B cell (primary cell): ENCODE measurements around the gene TEC. TPM values are rescaled to one million over a fixed set of nuclear protein-coding genes. Genes with fewer than 3 reads are reported as not detected.

Experiments
- ATAC-seq: fragments of 200-7000 bp; cut with Tn5 transposase; one replicate; pipeline ENCODE4 v1.10.0; 2021; ENCODE audit warnings: low read depth, mild to moderate bottlenecking, moderate number of reproducible peaks, moderate library complexity
- CTCF ChIA-PET: fragments of 350-600 bp; sonication (Branson Sonifier 250); formaldehyde crosslinking; loops from one replicate; lab custom pipeline; 2021; ENCODE audit warnings: antibody characterized with exemption, inconsistent platforms; lab: Charles Lee
- POLR2A ChIA-PET: fragments of 350-600 bp; sonication (Branson Sonifier 250); formaldehyde crosslinking; loops from one replicate; lab custom pipeline; 2021; ENCODE audit warnings: antibody characterized with exemption; lab: Charles Lee
- DNase-seq: peaks from one replicate; pipeline ENCODE4 v3.0.0; 2013
- H2AFZ ChIP-seq: 2 replicates; pipeline ENCODE4 v1.6.1; 2012; ENCODE audit warnings: mild to moderate bottlenecking, low read depth, low read length; ENCODE audit not compliant: insufficient read depth, poor library complexity, severe bottlenecking
- H3K27ac ChIP-seq, 2 donors: 1 replicate in 1 of 2; 2 replicates in 1 of 2; pipeline ENCODE4 v1.5.1; 2012 to 2013; ENCODE audit warnings: low read length in 2 of 2, mild to moderate bottlenecking in 2 of 2, moderate library complexity in 1 of 2
- H3K27me3 ChIP-seq, 4 experiments: fragments of 200-600 bp in 1 of 4; sonication (generic) in 1 of 4; replicated peaks in 1 of 4; 1 replicate in 2 of 4; 2 replicates in 2 of 4; pipeline versions ENCODE4 v1.6.1 to v1.7.0; 2013 to 2016; ENCODE audit warnings: low read length in 3 of 4, mild to moderate bottlenecking in 2 of 4, mixed read lengths in 1 of 4, moderate library complexity in 1 of 4; ENCODE audit not compliant: insufficient read depth in 4 of 4, control insufficient read depth in 3 of 4; ENCODE audit errors: control extremely low read depth in 1 of 4
- H3K36me3 ChIP-seq, 2 experiments: replicated peaks in 1 of 2; 1 replicate in 1 of 2; 2 replicates in 1 of 2; pipeline versions ENCODE4 v1.6.1 to v1.7.1; 2013; ENCODE audit warnings: low read length in 1 of 2; ENCODE audit not compliant: insufficient read depth in 2 of 2, control insufficient read depth in 1 of 2; ENCODE audit errors: control extremely low read depth in 1 of 2, extremely low read depth in 1 of 2
- H3K4me1 ChIP-seq, 2 donors: fragments of 200-600 bp in 1 of 2; sonication (generic) in 1 of 2; 1 replicate in 1 of 2; 2 replicates in 1 of 2; pipeline versions ENCODE4 v1.5.1 to v1.6.1; 2013 to 2017; ENCODE audit warnings: low read length in 2 of 2; ENCODE audit not compliant: control insufficient read depth in 2 of 2, insufficient read depth in 2 of 2
- H3K4me2 ChIP-seq: replicated peaks from 2 replicates; pipeline ENCODE3; 2012; ENCODE audit warnings: mild to moderate bottlenecking, low read depth, low read length; ENCODE audit not compliant: poor library complexity, severe bottlenecking
- H3K4me3 ChIP-seq, 5 experiments: fragments of 200-600 bp in 1 of 5; sonication (generic) in 1 of 5; 1 replicate in 3 of 5; 2 replicates in 2 of 5; pipeline versions ENCODE4 v1.5.1 to v1.7.0; 2011 to 2016; ENCODE audit warnings: low read length in 4 of 5, mild to moderate bottlenecking in 4 of 5, low read depth in 2 of 5, control low read depth in 1 of 5, moderate library complexity in 1 of 5; ENCODE audit not compliant: insufficient read depth in 1 of 5; ENCODE audit errors: control extremely low read depth in 1 of 5, extremely low read depth in 1 of 5
- H3K79me2 ChIP-seq: fragments of 200-600 bp; sonication (generic); one replicate; pipeline ENCODE4 v1.6.0; 2016; ENCODE audit warnings: low read length; ENCODE audit not compliant: control insufficient read depth, insufficient read depth
- H3K9ac ChIP-seq: fragments of 200-600 bp; sonication (generic); 2 replicates; pipeline ENCODE4 v1.6.1; 2017; ENCODE audit warnings: mild to moderate bottlenecking, low read length, moderate library complexity
- H3K9me3 ChIP-seq, 3 donors: one replicate each; pipeline versions ENCODE4 v1.6.1 to v1.7.1; 2013; ENCODE audit warnings: low read length in 2 of 3; ENCODE audit not compliant: control insufficient read depth in 2 of 3, insufficient read depth in 1 of 3; ENCODE audit errors: control extremely low read depth in 1 of 3
- H4K20me1 ChIP-seq: 2 replicates; pipeline ENCODE4 v1.6.0; 2012; ENCODE audit warnings: mild to moderate bottlenecking, low read length; ENCODE audit not compliant: insufficient read depth, control insufficient read depth, poor library complexity, severe bottlenecking
- H3K27ac Mint-ChIP-seq: one replicate; pipeline ENCODE4 v1.8.0; 2021; ENCODE audit warnings: mixed read lengths
- H3K27me3 Mint-ChIP-seq: one replicate; pipeline ENCODE4 v1.8.0; 2021; ENCODE audit warnings: mixed read lengths
- H3K4me1 Mint-ChIP-seq: one replicate; pipeline ENCODE4 v1.8.0; 2021; ENCODE audit warnings: mixed read lengths
- H3K4me3 Mint-ChIP-seq: one replicate; pipeline ENCODE4 v1.8.0; 2021; ENCODE audit warnings: mixed read lengths
- H3K9me3 Mint-ChIP-seq: one replicate; pipeline ENCODE4 v1.8.0; 2022; ENCODE audit warnings: mixed read lengths; ENCODE audit not compliant: insufficient read depth
- CTCF ChIP-seq: fragments of 200-600 bp; IDR thresholded peaks from one replicate; pipeline ENCODE4 v1.8.0; 2022; ENCODE audit warnings: antibody characterized with exemption, mild to moderate bottlenecking
- EZH2 ChIP-seq: IDR thresholded peaks from 2 replicates; pipeline ENCODE4 v1.6.1; 2012; ENCODE audit warnings: borderline replicate concordance, low read depth, mild to moderate bottlenecking, moderate library complexity, low read length; ENCODE audit not compliant: insufficient read depth, poor library complexity, severe bottlenecking
- WGBS: methylation state at CpG from one replicate; pipeline ENCODE4 v1.1.5; 2013; ENCODE audit warnings: missing lambda C conversion rate; ENCODE audit not compliant: insufficient coverage; 5-methylcytosine and 5-hydroxymethylcytosine counted together
- intact Hi-C: fragments of 100-400 bp; cut with micrococcal nuclease; formaldehyde crosslinking; loops from one replicate; pipeline ENCODE4 v1.10.0; 2022
- polyA plus RNA-seq: library from polyadenylated mRNA; depleted of rRNA; stranded (reverse); fragments of >200 nt; gene quantifications from 2 replicates; pipeline ENCODE4 v1.2.3, GENCODE V29; 2012
- total RNA-seq, 2 donors: library from RNA; stranded (reverse); fragments of 120-200 nt in 1 of 2; gene quantifications; 1 replicate in 1 of 2; 2 replicates in 1 of 2; pipeline versions ENCODE4 v1.2.3 to v1.2.4, GENCODE V29; 2013 to 2022

Gene TEC
- total and polyA plus RNA-seq, 2 donors (not counting 1 experiment from before 2014, with no cell fraction given), result 2.0 to 8.3 TPM

DNA sequence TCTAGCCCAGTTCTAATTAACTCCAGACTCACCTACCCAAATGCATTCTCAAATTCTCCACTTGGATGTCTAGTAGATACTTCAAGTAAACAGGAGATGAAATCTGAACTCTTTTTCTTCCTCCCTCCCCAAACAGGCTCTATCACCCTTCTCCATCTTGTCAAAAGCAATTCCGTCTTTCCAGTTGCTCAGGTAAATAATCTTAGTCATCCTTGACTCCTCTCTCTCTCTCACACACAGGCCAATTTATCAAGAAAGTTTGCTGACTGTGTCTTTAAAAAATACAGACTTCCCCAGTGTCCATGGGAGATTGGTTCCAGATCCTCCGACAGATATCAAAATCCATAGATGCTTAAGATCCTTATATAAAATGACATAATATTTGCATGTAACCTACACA, 148.5 kb downstream of the TEC start:
- intact Hi-C loops, result no loop called here
- 100% methylated on average over 1 of the region's 2 CpGs for WGBS
- no peak overlapping the region for H3K4me3 ChIP-seq
- no peaks in the 10 kb centered on the region for H3K79me2 ChIP-seq
- no peaks in the 10 kb centered on the region for H3K4me1 Mint-ChIP-seq
- H3K9me3 ChIP-seq, result no peaks in the 10 kb centered on the region
- TF ChIP-seq EZH2 (no peak), CTCF (no peak)
- no peak overlapping the region for H3K27ac Mint-ChIP-seq
- H4K20me1 ChIP-seq, result no peaks in the 10 kb centered on the region
- no peak overlapping the region for H3K9ac ChIP-seq
- no peaks in the 10 kb centered on the region for H3K36me3 ChIP-seq
- no peak for DNase-seq
- POLR2A ChIA-PET, result no interaction called here
- CTCF ChIA-PET, result no interaction called here
- H3K9me3 Mint-ChIP-seq, result no peaks in the 10 kb centered on the region
- no peak overlapping the region for H2AFZ ChIP-seq
- H3K27me3 Mint-ChIP-seq, result peaks cover 5% of the 10 kb centered on the region
- H3K4me1 ChIP-seq, result no peaks in the 10 kb centered on the region
- no peaks in the 10 kb centered on the region for H3K27me3 ChIP-seq
- no peak overlapping the region for H3K27ac ChIP-seq
- H3K4me2 ChIP-seq, result no peak overlapping the region
- H3K4me3 Mint-ChIP-seq, result no peak overlapping the region
- ATAC-seq, result no peak

DNA sequence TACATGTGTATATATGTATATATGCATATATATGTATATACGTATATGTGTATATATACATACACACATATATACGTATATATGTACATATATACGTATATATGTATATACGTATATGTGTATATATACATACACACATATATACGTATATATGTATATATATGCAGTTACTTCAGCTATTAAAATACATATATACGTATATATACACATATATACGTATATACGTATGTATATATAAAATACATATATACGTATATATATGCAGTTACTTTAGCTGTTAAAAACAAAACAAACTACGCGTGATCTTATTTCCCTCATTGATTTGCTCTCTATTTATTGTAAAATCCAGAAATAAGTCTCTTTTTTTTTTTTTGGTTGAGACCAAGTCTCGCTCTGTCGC, 149.5 kb downstream of the TEC start:
- intact Hi-C loops, result no loop called here
- 100% methylated on average over 2 of the region's 13 CpGs for WGBS
- no peak overlapping the region for H3K9ac ChIP-seq
- Mint-ChIP-seq H3K27ac (no peak overlapping the region), H3K27me3 (peaks cover 5% of the 10 kb centered on the region), H3K4me1 (no peaks in the 10 kb centered on the region), H3K4me3 (no peak overlapping the region), H3K9me3 (no peaks in the 10 kb centered on the region)
- no peaks in the 10 kb centered on the region for H3K9me3 ChIP-seq
- ATAC-seq, result no peak
- H3K79me2 ChIP-seq, result no peaks in the 10 kb centered on the region
- CTCF ChIA-PET, result interaction anchor here (1.3 kb wide), 1 partner anchor 11 kb away, joined by 4 read pairs; no protein-coding TSS in a partner anchor
- no peak for TF ChIP-seq EZH2
- TF ChIP-seq CTCF, result no peak
- no peak overlapping the region for H3K4me3 ChIP-seq
- no peak for DNase-seq
- no peaks in the 10 kb centered on the region for H3K36me3 ChIP-seq
- no peak overlapping the region for H3K27ac ChIP-seq
- no peaks in the 10 kb centered on the region for H3K4me1 ChIP-seq
- POLR2A ChIA-PET, result no interaction called here
- no peak overlapping the region for H2AFZ ChIP-seq
- no peaks in the 10 kb centered on the region for H4K20me1 ChIP-seq
- no peaks in the 10 kb centered on the region for H3K27me3 ChIP-seq
- no peak overlapping the region for H3K4me2 ChIP-seq
